Occipital lobe (tissue), 2 donors: ENCODE data around the gene CEACAM21. TPM values are rescaled to one million over a fixed set of nuclear protein-coding genes. Genes with fewer than 3 reads are reported as not detected.

Experiments used
- DNase-seq: peaks from one replicate; lab custom pipeline; 2025; lab: John Stamatoyannopoulos, UW
- total RNA-seq: library from RNA; depleted of rRNA; stranded (reverse); fragments of >200 nt; gene quantifications from one replicate; pipeline ENCODE4 v1.2.3, GENCODE V29; 2014

Gene CEACAM21
- total RNA-seq, 1 donor from 2014 or later, result 1.6 TPM

- DNase-seq, result no peak
These were observed 42.2 kb downstream of the CEACAM21 start for GRCh38 chr19:41617941-41618730.

DNA sequence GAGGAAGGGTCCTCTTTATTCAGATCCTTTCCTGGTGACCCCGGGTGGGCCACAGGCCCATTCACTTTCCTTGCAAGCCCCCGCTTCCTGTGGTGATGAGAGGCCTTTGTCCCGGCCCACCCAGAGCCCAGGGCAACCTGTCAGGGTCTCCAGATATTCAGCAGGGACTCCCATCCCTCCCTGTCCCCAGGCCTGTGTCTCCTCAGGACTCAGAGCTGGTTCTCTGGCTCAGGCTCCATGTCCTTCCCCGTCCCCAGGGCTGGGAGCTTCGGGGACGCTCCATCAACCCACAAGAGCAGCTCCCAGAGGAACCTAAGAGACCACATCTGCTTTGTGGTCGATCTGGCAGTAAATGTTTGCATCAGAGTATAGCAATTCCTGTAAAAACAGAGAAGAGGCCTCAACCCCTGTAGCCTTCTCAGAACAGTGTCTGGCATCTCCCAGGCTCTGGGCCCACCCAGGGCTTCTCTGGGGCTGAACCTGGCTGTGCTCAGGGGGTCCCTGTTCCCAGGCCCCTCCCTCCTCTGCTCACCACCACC lies 43.1 kb downstream of the CEACAM21 start:
- DNase-seq, result no peak

GRCh38 chr19:41620171-41620570 lies 44.2 kb downstream of the CEACAM21 start:
- DNase-seq, result no peak

GRCh38 chr19:41621226-41621625 lies 45.3 kb downstream of the CEACAM21 start:
- no peak for DNase-seq

GRCh38 chr19:41621654-41622053 lies 45.7 kb downstream of the CEACAM21 start:
- no peak for DNase-seq

GRCh38 chr19:41623360-41623759 lies 47.4 kb downstream of the CEACAM21 start:
- DNase-seq, result no peak

DNA sequence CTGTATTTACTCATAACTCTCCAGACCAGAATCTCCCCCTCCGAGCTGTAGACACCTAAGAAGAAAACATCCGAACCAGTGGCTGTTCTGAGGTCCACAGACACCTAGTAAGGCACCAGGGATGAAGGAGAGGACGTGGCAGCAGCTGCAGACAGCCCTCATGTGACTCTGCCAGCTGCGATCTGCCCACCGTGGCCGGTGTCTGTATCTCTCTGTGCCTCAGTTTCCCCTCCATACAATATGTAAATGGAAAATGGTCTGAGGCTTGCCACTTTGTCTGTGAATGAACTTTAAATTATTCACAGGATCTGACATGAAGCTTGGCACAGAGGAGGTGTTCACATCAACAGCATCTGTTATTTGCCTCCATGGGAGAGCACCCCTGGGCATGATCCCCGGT lies 48.5 kb downstream of the CEACAM21 start:
- DNase-seq, result no peak

GRCh38 chr19:41624937-41625336 lies 49.0 kb downstream of the CEACAM21 start:
- no peak for DNase-seq

- DNase-seq, result no peak
These were observed 50.3 kb downstream of the CEACAM21 start for GRCh38 chr19:41626278-41626677.

DNA sequence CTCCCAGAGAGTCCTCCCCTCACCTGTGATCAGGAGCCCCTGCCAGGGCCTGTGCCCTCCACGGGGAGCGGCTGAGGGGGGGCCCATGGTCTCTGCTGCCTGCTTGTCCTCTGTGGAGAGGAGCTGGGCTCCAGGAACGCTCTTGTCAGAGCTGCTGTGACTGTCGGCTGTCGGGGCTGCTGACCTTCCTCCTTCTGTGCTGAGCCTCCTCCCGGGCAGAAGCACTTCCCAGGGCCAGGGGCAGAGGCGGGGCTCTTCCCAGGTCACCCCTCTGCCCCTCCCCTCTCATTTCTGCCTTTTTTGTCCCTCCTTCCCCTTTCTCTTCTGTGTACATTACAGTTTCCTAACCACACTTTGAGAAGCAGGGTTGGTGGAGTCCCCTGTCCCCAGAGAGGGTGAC lies 50.9 kb downstream of the CEACAM21 start, which contains the start of gene CEACAM4:
CEACAM4 (minus strand) TSS at position 198 of the 400 bp plus-strand sequence; CDS start at position 87, 111 bp downstream.
- no peak for DNase-seq

DNA sequence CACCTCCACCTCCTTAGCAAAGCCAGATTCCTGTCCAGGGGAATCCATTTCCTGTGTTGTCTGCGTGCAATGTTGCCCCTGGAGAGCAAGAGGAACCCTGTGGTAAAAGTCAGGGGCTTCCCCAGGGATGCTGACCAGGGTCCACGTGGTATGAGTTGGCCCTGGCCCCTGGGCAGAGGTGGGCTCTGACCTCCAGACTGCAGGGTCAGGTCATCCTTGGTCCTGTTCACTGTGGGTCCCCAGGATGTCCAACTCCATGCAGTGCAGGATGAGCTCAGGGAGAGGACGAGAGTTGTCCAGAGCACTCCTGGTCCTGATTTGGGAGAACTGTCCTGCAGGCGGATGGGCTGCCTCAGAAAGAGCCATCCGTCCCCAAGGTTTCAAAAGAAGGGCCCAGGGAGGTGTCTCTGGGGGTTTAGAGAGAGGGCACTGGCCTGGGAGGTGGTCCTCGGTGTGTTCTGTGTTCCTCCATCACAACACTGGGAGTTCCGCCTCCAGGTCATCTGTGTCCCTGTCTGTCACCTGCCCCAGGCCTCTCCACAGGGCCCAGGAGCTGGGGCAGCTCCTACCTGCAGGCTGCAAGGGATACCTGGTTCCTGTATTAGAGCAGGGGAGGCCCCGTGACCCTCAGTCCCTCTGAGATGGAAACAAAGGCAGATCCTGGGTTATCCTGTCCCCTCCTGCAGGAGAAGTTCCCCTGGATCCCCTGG lies 52.2 kb downstream of the CEACAM21 start:
- DNase-seq, result no peak

Other genes starting within 250 kb of the CEACAM21 start
- 0.94 TPM for gene TGFB1, start 222.2 kb upstream of the CEACAM21 start, total RNA-seq
- 5.3 TPM for gene B9D2, start 212.0 kb upstream of the CEACAM21 start, total RNA-seq
- 9.4 TPM for gene TMEM91, start 199.6 kb upstream of the CEACAM21 start, total RNA-seq
- gene EXOSC5, start 178.8 kb upstream of the CEACAM21 start, total RNA-seq, result 14.8 TPM
- gene BCKDHA, start 178.3 kb upstream of the CEACAM21 start, total RNA-seq, result 24.5 TPM
- gene B3GNT8, start 148.8 kb upstream of the CEACAM21 start, total RNA-seq, result 0.16 TPM
- gene DMAC2, start 136.3 kb upstream of the CEACAM21 start, total RNA-seq, result 14.5 TPM
- gene ERICH4, start 133.0 kb upstream of the CEACAM21 start, total RNA-seq, result not detected
- not detected for gene CEACAM4, start 50.9 kb downstream of the CEACAM21 start, total RNA-seq
- not detected for gene CEACAM7, start 112.1 kb downstream of the CEACAM21 start, total RNA-seq
- gene CEACAM5, start 132.5 kb downstream of the CEACAM21 start, total RNA-seq, result not detected
- gene CEACAM6, start 179.4 kb downstream of the CEACAM21 start, total RNA-seq, result not detected
- not detected for gene CEACAM3, start 220.4 kb downstream of the CEACAM21 start, total RNA-seq